ENCODE data around the gene ICA1. TPM values are rescaled to one million over a fixed set of nuclear protein-coding genes. Genes with fewer than 3 reads are reported as not detected.

The ICA1 gene
- total RNA-seq, 1 donor from 2014 or later = 44.3 TPM

GRCh38 chr7:8151161-8151725 is 110.7 kb downstream of the ICA1 start:
- intact Hi-C loops (cut with DNase I) = no loop called here

DNA sequence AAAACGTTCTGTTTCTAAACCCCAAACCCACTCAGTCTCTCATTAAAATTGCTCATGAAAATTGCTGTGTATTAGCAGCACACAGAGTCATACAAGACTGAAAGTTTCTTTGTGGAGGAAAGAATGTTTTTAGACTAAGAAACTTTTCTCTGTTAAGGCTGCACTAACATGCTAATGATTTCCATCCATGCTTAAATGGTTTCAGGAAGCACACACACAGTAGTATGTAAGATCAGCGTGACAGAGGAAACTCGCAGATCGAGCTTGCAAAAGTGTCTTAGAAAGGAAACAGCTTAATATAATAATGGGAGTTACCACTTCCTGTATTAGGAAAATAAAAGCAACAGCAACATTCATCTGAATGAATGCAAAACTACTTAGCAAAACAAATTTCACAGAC is 112.7 kb downstream of the ICA1 start:
- DNase-seq (ENCODE audit: missing footprints) (no peak), ATAC-seq (no peak)
- intact Hi-C loops (cut with DNase I) = no loop called here

More at GRCh38 chr7:8151161-8151725, 110.7 kb downstream of the ICA1 start:
- no peak for ATAC-seq
- DNase-seq (ENCODE audit: missing footprints) = no peak

- ATAC-seq = no peak
- no peak for DNase-seq (ENCODE audit: missing footprints)
- intact Hi-C loops (cut with DNase I) = no loop called here
Measured at GRCh38 chr7:8147760-8148463, 114.1 kb downstream of the ICA1 start.

GRCh38 chr7:8146788-8147413 is 115.1 kb downstream of the ICA1 start:
- DNase-seq (ENCODE audit: missing footprints) (no peak), ATAC-seq (peak; percentile 89)
- intact Hi-C loops (cut with DNase I) = no loop called here

DNA sequence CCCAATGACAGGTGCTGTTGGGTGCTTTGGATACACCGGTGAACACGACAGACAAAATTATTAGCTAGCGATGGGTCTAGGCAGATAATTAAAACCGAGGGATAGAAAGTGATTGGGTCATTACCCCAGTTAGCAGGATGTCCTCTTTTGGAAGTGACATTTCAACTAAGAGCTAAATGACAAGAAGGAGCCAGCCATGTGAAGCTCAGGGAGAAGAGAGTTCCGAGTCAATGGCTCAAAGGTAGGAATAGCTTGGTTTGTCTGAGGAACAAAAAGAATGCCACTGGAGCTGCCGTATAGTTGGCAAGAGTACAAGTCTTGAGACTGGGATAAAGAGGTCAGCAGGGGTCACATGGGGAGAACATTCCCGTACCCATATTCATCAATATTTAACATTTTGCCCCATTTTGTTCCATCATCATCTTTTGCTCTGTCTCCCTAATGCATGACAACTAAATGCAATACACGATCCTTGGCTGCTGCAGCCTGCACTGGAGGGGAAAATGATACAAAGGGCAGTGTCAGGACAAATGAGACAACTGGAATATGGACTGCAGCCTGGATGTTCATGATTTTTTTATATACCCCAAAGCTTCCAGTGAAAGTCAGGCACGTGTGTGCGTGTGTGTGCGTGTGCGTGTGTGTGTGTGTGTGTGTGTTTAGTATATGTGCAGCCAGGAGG is 115.7 kb downstream of the ICA1 start:
- intact Hi-C loops (cut with DNase I) = no loop called here
- DNase-seq (ENCODE audit: missing footprints) (no peak), ATAC-seq (no peak)

DNA sequence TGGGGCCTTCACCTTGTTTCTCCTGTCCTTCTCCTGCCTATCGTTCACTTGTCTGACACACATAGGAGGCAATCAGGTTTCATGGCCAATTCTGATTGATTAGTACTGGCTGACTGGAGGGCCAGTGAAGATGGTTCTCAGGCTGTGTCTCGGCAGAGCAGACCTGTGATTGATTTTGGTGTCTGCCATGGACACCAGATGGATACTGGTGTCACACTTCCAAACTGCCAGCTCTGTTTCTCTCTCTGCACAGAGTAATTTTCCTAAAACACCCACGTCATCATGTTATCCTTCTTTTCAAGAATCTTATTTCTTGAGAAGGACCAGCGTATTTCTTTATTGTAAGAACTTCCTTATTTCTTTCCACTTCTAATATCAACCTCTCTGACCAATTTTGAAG is 117.1 kb downstream of the ICA1 start:
- intact Hi-C loops (cut with DNase I) = no loop called here
- DNase-seq (ENCODE audit: missing footprints) = no peak
- ATAC-seq = no peak

DNA sequence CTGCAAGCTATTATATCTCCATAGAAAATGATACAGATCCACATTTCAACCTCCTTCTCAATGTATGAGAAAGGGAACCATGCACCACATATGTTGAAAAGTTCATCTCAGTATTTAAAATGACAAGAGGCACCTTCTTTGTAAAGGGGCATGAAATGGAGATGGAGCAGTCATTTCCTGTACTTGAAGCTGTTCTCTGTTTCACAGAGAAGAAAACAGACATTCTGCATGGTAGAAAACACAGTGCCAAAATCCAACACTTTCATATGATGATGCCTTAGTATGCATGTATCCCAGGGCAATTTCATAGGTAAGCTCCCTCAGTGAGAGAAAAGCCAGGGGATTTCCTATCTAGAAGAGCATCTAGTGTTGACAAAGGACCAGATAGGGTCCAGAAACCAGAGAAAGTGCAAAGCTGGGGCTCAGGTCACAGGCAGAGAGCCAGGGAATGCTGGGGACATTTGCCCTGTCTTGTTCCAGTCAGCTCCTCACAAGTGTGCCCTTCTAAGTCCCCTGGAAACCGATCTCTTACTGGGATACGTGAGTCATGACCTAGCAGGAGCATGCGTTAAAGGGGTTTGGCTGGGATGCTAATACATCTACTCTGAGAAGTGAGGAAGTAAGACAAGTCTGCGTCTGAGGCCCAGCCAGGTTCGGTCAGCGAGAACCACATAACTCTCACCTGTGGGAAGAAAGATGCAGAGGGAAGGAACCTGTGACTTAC is 118.7 kb downstream of the ICA1 start:
- DNase-seq (ENCODE audit: missing footprints) (no peak), ATAC-seq (no peak)
- intact Hi-C loops (cut with DNase I) = no loop called here

DNA sequence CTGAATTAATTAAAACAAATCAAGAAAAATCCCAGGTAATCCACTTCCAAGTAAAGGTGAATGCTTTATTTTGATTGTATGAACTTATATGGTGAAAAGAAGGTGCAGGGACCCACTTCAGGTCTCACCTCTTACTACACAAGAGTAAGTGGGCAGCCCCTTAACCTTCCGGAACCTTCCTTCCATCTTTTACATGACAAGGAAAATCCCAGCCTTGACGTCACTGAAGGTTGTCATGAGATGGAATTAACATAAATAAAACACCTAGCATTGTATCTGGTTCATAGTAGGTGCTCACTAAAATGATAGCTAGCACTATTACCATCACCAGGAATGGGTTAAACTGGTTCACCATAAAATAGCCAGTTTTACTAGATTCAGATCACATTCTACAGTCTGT is 119.5 kb downstream of the ICA1 start:
- DNase-seq (ENCODE audit: missing footprints) = no peak
- ATAC-seq = no peak
- intact Hi-C loops (cut with DNase I) = no loop called here

DNA sequence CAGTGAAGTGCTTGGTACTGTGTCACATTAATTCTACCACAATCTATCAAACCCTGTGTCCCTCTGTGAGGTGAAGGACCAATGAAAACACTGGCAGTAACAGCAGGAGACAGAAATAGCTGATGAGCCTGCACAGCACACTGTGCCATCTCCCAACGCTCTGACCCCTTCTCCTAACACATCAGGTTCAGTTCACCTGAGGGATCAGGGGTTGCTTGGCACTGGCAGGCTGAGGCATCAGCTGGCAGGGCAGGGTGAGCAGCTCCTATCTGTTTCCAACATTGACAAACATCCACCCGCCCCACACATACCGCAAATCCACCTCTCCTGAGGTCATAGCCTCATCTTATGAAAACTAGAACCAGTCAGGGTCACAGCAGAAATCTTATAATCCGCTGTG is 120.9 kb downstream of the ICA1 start:
- no peak for ATAC-seq

DNA sequence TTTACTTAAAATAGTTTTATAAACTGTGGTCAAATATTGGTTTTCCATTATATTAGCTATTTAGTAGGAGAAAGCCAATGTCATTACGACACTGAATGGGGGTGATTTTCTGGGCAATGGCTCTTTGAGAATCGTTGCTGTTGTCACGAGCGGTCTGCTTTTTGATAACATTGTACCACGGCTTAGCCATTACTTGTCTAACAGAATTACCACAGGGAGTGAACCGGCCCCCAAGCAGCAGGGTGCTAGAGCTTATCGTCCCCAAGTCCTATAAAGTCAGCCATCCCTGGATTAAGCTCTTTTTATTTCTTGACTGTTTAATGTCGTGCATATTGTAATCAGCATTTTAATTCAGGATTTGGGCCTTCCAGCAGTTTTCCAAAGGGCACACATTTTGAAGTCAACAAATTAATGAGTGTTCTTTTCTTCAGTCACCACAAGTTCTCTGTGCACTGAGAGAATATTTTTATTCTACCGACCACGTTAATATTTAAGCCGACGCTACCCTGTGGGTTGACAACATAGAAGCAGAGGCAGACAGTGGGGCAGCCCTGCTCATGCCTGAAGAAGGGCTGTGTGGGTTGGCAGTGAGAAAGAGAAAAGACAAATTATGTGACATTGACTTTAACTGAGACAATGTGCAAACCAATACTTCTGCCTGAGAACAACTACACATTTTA is 125.8 kb downstream of the ICA1 start:
- ATAC-seq = no peak
- DNase-seq (ENCODE audit: missing footprints) = no peak
- intact Hi-C loops (cut with DNase I) = no loop called here

More for the DNA sequence above, 120.9 kb downstream of the ICA1 start:
- DNase-seq (ENCODE audit: missing footprints) = no peak
- intact Hi-C loops (cut with DNase I) = no loop called here

DNA sequence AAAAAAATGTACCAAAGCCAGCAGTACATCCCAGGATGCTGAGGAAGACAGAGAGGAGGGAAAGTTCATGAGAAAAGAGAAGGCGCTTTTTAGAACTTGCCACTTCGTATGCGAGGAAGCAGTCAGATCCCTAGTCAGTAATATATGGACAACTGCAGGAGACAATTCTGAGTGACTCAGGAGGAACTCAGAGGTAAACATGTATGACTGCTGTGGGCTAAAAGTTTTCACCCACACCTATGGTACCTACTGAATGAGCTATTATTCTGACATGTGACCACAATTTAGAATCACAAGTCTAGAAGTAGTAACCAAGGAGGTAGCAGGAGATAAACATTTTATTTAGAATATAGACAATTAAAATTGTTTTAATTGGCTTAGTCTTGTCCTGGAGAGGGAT is 126.5 kb downstream of the ICA1 start:
- intact Hi-C loops (cut with DNase I) = no loop called here
- no peak for DNase-seq (ENCODE audit: missing footprints)
- no peak for ATAC-seq

- intact Hi-C loops (cut with DNase I) = no loop called here
- DNase-seq (ENCODE audit: missing footprints) = no peak
- ATAC-seq = no peak
Measured at GRCh38 chr7:8134089-8134733, 127.8 kb downstream of the ICA1 start.

DNA sequence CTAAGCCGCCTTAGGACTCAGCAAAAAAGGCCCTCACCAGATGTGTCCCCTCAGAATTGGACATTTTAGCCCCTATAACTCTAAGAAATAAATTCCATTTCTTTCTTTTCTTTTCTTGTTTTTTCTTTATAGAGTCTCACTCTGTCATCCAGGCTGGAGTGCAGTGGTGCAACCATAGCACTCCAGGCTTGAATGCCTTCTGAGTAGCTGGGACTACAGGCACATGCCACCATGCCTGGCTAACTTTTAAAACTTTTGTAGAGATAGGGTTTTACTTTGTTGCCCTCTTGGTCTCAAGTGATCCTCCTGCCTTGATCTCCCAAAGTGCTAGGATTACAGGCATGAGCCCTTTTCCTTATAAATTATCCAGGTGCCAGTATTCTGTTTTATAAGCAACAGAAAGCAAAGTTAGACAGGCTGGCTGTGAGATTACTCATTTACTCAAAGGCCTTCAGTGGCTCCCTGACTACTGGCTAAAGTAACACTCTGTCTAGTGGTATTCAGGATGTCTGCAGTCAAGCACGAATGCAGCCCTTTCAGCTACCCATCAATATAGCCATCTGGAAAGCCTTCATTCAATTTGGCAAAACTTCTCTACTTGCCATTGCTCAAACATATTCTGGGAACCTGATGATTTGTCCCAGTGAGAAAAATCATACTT is 128.6 kb downstream of the ICA1 start:
- no peak for ATAC-seq
- intact Hi-C loops (cut with DNase I) = no loop called here
- no peak for DNase-seq (ENCODE audit: missing footprints)

DNA sequence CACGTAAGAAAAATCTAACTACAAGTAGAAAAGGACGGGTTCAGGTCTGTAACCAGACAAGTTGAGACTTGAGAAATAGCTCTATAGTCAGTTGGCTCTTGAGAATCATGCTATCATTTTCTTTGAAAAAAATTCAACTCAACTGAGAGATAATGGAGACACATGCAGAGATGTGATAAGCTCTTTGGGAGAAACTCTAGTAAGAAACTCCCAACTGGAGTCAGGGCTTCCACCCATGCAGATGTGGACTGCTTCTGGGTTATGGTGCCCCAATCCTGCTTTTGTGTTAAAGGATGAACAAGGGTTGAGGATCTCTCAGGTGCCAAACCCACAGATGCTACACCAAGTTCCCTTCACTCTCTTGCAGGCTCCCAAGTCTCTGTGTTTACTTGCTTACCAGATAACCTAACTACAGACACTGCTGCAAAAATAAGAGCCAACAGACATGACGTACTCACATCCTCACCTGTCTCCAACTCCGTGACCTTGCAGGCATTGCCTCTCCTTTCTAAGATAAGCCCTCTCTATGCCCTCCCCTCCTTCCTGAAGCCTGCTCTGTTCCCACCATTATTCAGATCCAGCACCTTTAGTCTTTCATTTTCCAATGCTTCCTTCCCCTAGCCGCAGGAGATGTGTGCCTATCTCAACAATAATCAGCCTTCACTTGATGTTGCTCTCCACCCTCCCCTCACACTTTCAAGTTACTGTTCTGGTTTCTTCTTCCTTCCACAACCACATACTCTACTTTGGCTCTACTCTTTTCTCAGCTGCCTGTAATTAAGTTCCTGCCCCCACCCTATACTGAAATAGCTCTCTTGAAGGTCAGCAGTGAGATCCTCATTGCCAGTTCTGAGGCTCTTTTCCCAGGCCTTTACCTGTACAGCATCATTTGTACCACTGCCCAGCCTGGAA is 130.0 kb downstream of the ICA1 start:
- no peak for ATAC-seq
- intact Hi-C loops (cut with DNase I) = no loop called here
- no peak for DNase-seq (ENCODE audit: missing footprints)

- no peak for ATAC-seq
- intact Hi-C loops (cut with DNase I) = no loop called here
- DNase-seq (ENCODE audit: missing footprints) = no peak
Measured at GRCh38 chr7:8130663-8131062, 131.3 kb downstream of the ICA1 start.

DNA sequence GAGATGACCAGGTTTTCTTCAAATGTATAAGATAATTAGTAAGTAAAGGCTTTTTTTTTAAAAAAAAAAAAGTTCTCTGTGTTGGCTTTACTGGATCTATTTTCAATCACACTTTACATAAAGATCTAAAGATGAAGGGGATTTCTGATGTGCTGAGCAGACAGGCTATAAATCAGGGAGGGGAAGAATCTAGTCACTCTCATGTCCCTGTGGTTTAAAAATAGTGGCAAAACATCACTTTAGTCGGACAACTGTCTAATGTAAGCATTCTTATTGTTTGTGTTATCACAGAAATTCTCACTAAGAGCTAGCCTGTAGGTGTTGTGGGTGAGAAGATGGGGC is 132.7 kb downstream of the ICA1 start:
- DNase-seq (ENCODE audit: missing footprints) (no peak), ATAC-seq (no peak)
- intact Hi-C loops (cut with DNase I) = no loop called here
